H9 (cell line): ENCODE data around the gene GATA1. TPM values are rescaled to one million over a fixed set of nuclear protein-coding genes. Genes with fewer than 3 reads are reported as not detected.

ENCODE experiments used
- DNase-seq: peaks from one replicate; pipeline ENCODE4 v3.0.0-alpha.2; 2017
- H2AFZ ChIP-seq: one replicate; pipeline ENCODE4 v1.6.1; 2013; ENCODE audit warnings: mild to moderate bottlenecking, low read length, control low read depth, moderate library complexity
- H2AK5ac ChIP-seq: 2 replicates; pipeline ENCODE4 v1.6.1; 2013; ENCODE audit warnings: low read length, control low read depth, mixed read lengths; ENCODE audit not compliant: insufficient read length
- H2BK120ac ChIP-seq: one replicate; pipeline ENCODE4 v1.6.1; 2013; ENCODE audit warnings: low read depth, mild to moderate bottlenecking, low read length, control low read depth, inconsistent platforms; ENCODE audit not compliant: poor library complexity, severe bottlenecking
- H2BK12ac ChIP-seq: 2 replicates; pipeline ENCODE4 v1.6.1; 2013; ENCODE audit warnings: low read length, control low read depth, mixed read lengths, low read depth; ENCODE audit not compliant: insufficient read length
- H2BK15ac ChIP-seq: 2 replicates; pipeline ENCODE4 v1.6.1; 2013; ENCODE audit warnings: low read depth, low read length, control low read depth
- H2BK20ac ChIP-seq: one replicate; pipeline ENCODE4 v1.6.1; 2013; ENCODE audit warnings: low read depth, mild to moderate bottlenecking, low read length, control low read depth, inconsistent platforms; ENCODE audit not compliant: poor library complexity, severe bottlenecking
- H2BK5ac ChIP-seq: 2 replicates; pipeline ENCODE4 v1.6.1; 2013; ENCODE audit warnings: low read length, control low read depth, mixed read lengths; ENCODE audit not compliant: insufficient read length
- H3K14ac ChIP-seq: 2 replicates; pipeline ENCODE4 v1.6.1; 2013; ENCODE audit warnings: low read length, control low read depth; ENCODE audit not compliant: insufficient read depth
- H3K18ac ChIP-seq: 2 replicates; pipeline ENCODE4 v1.6.1; 2013; ENCODE audit warnings: low read depth, mild to moderate bottlenecking, mixed read lengths, low read length, control low read depth; ENCODE audit not compliant: insufficient read length
- H3K23ac ChIP-seq: 2 replicates; pipeline ENCODE4 v1.6.1; 2013; ENCODE audit warnings: low read length, control low read depth, mixed read lengths, low read depth; ENCODE audit not compliant: insufficient read length
- H3K23me2 ChIP-seq: 2 replicates; pipeline ENCODE4 v1.6.1; 2013; ENCODE audit warnings: low read depth, mild to moderate bottlenecking, mixed read lengths, low read length, control low read depth; ENCODE audit not compliant: insufficient read length, poor library complexity, severe bottlenecking
- H3K27ac ChIP-seq: 2 replicates; pipeline ENCODE4 v1.5.1; 2013; ENCODE audit warnings: low read length, control low read depth, mixed read lengths, low read depth; ENCODE audit not compliant: insufficient read length
- H3K27me3 ChIP-seq: 2 replicates; pipeline ENCODE4 v1.6.1; 2013; ENCODE audit warnings: low read length, control low read depth, inconsistent platforms; ENCODE audit not compliant: insufficient read depth
- H3K4ac ChIP-seq: 2 replicates; pipeline ENCODE4 v1.6.1; 2013; ENCODE audit warnings: low read depth, mild to moderate bottlenecking, control low read depth, inconsistent platforms, low read length, moderate library complexity
- H3K4me1 ChIP-seq: 2 replicates; pipeline ENCODE4 v1.6.1; 2013; ENCODE audit warnings: low read length, control low read depth, inconsistent platforms; ENCODE audit not compliant: insufficient read depth
- H3K4me2 ChIP-seq: 2 replicates; pipeline ENCODE4 v1.6.1; 2013; ENCODE audit warnings: low read length, control low read depth, mixed read lengths; ENCODE audit not compliant: insufficient read length, insufficient read depth
- H3K56ac ChIP-seq: 2 replicates; pipeline ENCODE4 v1.6.1; 2013; ENCODE audit warnings: low read depth, mild to moderate bottlenecking, mixed read lengths, low read length, control low read depth; ENCODE audit not compliant: insufficient read length
- H3K79me1 ChIP-seq: 2 replicates; pipeline ENCODE4 v1.6.1; 2013; ENCODE audit warnings: low read depth, mild to moderate bottlenecking, moderate library complexity, low read length, control low read depth, inconsistent platforms; ENCODE audit not compliant: insufficient read depth, poor library complexity, severe bottlenecking
- H3K79me2 ChIP-seq: 2 replicates; pipeline ENCODE4 v1.6.1; 2013; ENCODE audit warnings: low read length, control low read depth, inconsistent platforms; ENCODE audit not compliant: insufficient read depth
- H3K9ac ChIP-seq: 2 replicates; pipeline ENCODE4 v1.6.1; 2013; ENCODE audit warnings: low read length, control low read depth, mixed read lengths; ENCODE audit not compliant: insufficient read length; ENCODE audit errors: extremely low read depth
- H3K9me3 ChIP-seq: one replicate; pipeline ENCODE4 v1.6.1; 2013; ENCODE audit warnings: low read depth, low read length, inconsistent platforms; ENCODE audit not compliant: control insufficient read depth
- H3T11ph ChIP-seq: one replicate; pipeline ENCODE4 v1.6.1; 2013; ENCODE audit warnings: mild to moderate bottlenecking, low read length, control low read depth, inconsistent platforms
- H4K20me1 ChIP-seq: one replicate; pipeline ENCODE4 v1.6.1; 2013; ENCODE audit not compliant: control insufficient read depth, insufficient read length, insufficient read depth
- H4K5ac ChIP-seq: 2 replicates; pipeline ENCODE4 v1.6.1; 2013; ENCODE audit warnings: low read depth, mild to moderate bottlenecking, mixed read lengths, low read length, control low read depth; ENCODE audit not compliant: insufficient read length
- H4K8ac ChIP-seq: replicated peaks from 2 replicates; pipeline ENCODE4 v1.6.1; 2013; ENCODE audit warnings: low read length, control low read depth, mixed read lengths, low read depth; ENCODE audit not compliant: insufficient read length
- H4K91ac ChIP-seq: 2 replicates; pipeline ENCODE4 v1.6.1; 2013; ENCODE audit warnings: low read depth, mild to moderate bottlenecking, moderate library complexity, mixed read lengths, low read length, control low read depth; ENCODE audit not compliant: insufficient read length
- H3K27ac Mint-ChIP-seq, 3 experiments: 2 replicates in 2 of 3; 3 replicates in 1 of 3; pipeline ENCODE4 v1.8.0; 2020 to 2021; ENCODE audit warnings: mixed read lengths in 3 of 3, mild to moderate bottlenecking in 1 of 3, moderate library complexity in 1 of 3
- H3K27me3 Mint-ChIP-seq: 2 replicates; pipeline ENCODE4 v1.8.0; 2021; ENCODE audit warnings: low read depth, mild to moderate bottlenecking, moderate library complexity, mixed read lengths
- H3K36me3 Mint-ChIP-seq, 3 experiments: 2 replicates in 2 of 3; 3 replicates in 1 of 3; pipeline ENCODE4 v1.8.0; 2020 to 2021; ENCODE audit warnings: low read depth in 3 of 3, mixed read lengths in 3 of 3; ENCODE audit not compliant: insufficient read depth in 1 of 3
- H3K4me1 Mint-ChIP-seq, 2 experiments: 2 replicates each; pipeline ENCODE4 v1.8.0; 2020; ENCODE audit warnings: mixed read lengths in 2 of 2
- H3K4me3 Mint-ChIP-seq, 2 experiments: 2 replicates in 1 of 2; 3 replicates in 1 of 2; pipeline ENCODE4 v1.8.0; 2020 to 2021; ENCODE audit warnings: mild to moderate bottlenecking in 2 of 2, mixed read lengths in 2 of 2, moderate library complexity in 1 of 2
- H3K9me3 Mint-ChIP-seq, 2 experiments: 2 replicates in 1 of 2; 3 replicates in 1 of 2; pipeline ENCODE4 v1.8.0; 2020; ENCODE audit warnings: mild to moderate bottlenecking in 2 of 2, mixed read lengths in 2 of 2, moderate library complexity in 1 of 2
- WGBS: extraction: QIAGEN DNeasy Blood & Tissue Kit; methylation state at CpG from one replicate; pipeline ENCODE4 v1.1.7; 2013; ENCODE audit warnings: missing lambda C conversion rate, low lambda C conversion rate, mixed read lengths; ENCODE audit not compliant: insufficient read length; ENCODE audit errors: extremely low coverage; 5-methylcytosine and 5-hydroxymethylcytosine counted together
- total RNA-seq: library from RNA; stranded (reverse); gene quantifications from 2 replicates; pipeline ENCODE4 v1.2.1, GENCODE V29; 2021
- TF ChIP-seq, protein P1 (sequence below): fragments of 200-600 bp; sonication (generic); conservative IDR thresholded peaks from 3 replicates; pipeline ENCODE4 v1.8.0; 2021; ENCODE audit warnings: antibody characterized with exemption, mild to moderate bottlenecking

GATA1 gene
- total RNA-seq, 1 experiment from 2014 or later = not detected

DNA sequence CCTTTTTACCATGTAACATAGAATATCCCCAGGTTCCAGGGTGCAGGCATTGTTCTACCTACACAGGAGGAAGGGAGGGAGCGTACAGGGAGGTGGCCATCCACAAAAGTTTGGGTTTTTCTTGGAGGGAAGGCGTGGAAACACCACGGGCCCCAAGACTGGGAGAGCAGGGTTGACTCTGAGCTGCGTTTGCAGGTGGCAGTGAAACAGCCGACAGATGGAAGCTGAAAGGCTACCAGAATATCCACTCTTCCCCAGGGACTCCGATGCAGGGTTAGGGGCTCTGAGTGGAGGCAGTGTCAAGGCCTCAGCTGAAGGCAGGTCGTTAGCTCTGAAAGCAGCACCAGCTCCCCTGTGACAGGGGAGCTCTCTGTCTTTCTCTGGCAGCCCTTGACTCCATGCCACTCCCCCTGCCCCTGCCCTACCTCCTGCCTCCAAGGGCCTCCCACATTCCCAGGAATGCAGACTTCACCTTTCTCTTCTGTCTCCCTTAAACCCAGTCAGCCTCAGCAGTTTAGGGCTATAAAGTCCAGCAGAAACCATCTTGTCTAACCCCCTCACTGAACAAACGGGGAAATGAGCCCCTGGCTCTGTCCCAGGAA is 38.9 kb upstream of the GATA1 start:
- H3K36me3 Mint-ChIP-seq = no peaks in the 10 kb centered on the region; a peak in 2 of 7 replicates
- Histone ChIP-seq H3K23me2 (no peaks in the 10 kb centered on the region), H3T11ph (no peak overlapping the region), H4K20me1 (no peaks in the 10 kb centered on the region), H3K79me1 (no peaks in the 10 kb centered on the region), H3K56ac (no peak overlapping the region), H2AK5ac (no peak overlapping the region), H2BK20ac (no peak overlapping the region), H2BK15ac (no peak overlapping the region), H4K8ac (no peak overlapping the region), H4K5ac (no peak overlapping the region), H3K23ac (no peak overlapping the region), H3K4me2 (no peak overlapping the region), H3K4ac (no peak overlapping the region), H3K79me2 (no peaks in the 10 kb centered on the region), H2BK5ac (no peak overlapping the region), H2BK120ac (no peak overlapping the region), H3K14ac (no peak overlapping the region), H3K18ac (no peak overlapping the region), H3K27ac (no peak overlapping the region), H3K27me3 (no peaks in the 10 kb centered on the region), H3K9me3 (peaks cover 19% of the 10 kb centered on the region), H2BK12ac (no peak overlapping the region), H3K9ac (no peak overlapping the region), H2AFZ (no peak overlapping the region), H4K91ac (no peak overlapping the region), H3K4me1 (no peaks in the 10 kb centered on the region)
- no peaks in the 10 kb centered on the region for H3K4me1 Mint-ChIP-seq
- peaks cover 57 to 65% of the 10 kb centered on the region in 2 experiments for H3K9me3 Mint-ChIP-seq
- H3K27me3 Mint-ChIP-seq = no peaks in the 10 kb centered on the region; the same call in 1 of the 2 replicates
- DNase-seq = no peak
- no CpG with 5 or more reads among the region's 8 CpGs for WGBS
- H3K4me3 Mint-ChIP-seq = no peak overlapping the region
- H3K27ac Mint-ChIP-seq = no peak overlapping the region
- TF ChIP-seq, protein P1, sequence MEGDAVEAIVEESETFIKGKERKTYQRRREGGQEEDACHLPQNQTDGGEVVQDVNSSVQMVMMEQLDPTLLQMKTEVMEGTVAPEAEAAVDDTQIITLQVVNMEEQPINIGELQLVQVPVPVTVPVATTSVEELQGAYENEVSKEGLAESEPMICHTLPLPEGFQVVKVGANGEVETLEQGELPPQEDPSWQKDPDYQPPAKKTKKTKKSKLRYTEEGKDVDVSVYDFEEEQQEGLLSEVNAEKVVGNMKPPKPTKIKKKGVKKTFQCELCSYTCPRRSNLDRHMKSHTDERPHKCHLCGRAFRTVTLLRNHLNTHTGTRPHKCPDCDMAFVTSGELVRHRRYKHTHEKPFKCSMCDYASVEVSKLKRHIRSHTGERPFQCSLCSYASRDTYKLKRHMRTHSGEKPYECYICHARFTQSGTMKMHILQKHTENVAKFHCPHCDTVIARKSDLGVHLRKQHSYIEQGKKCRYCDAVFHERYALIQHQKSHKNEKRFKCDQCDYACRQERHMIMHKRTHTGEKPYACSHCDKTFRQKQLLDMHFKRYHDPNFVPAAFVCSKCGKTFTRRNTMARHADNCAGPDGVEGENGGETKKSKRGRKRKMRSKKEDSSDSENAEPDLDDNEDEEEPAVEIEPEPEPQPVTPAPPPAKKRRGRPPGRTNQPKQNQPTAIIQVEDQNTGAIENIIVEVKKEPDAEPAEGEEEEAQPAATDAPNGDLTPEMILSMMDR = no peak
